Mesendoderm (in vitro differentiated cells): Measurements from ENCODE around the gene PPARGC1A.

ENCODE experiments used
- DNase-seq: peaks from one replicate; pipeline ENCODE4 v3.0.0; 2013
- H2AK5ac ChIP-seq: 2 replicates; pipeline ENCODE4 v1.6.1; 2013; ENCODE audit warnings: low read length, inconsistent platforms
- H2BK120ac ChIP-seq: 2 replicates; pipeline ENCODE4 v1.6.1; 2013; ENCODE audit warnings: low read depth, mild to moderate bottlenecking, low read length, moderate library complexity, mixed read lengths
- H2BK15ac ChIP-seq: replicated peaks from 2 replicates; pipeline ENCODE4 v1.6.1; 2013; ENCODE audit warnings: low read depth, mild to moderate bottlenecking, moderate library complexity
- H2BK5ac ChIP-seq: 2 replicates; pipeline ENCODE4 v1.6.1; 2013; ENCODE audit warnings: low read length, inconsistent platforms
- H3K18ac ChIP-seq: 2 replicates; pipeline ENCODE4 v1.6.1; 2013; ENCODE audit warnings: mild to moderate bottlenecking, low read length, mixed read lengths
- H3K23ac ChIP-seq: one replicate; pipeline ENCODE4 v1.6.1; 2013; ENCODE audit warnings: low read length
- H3K27ac ChIP-seq: 2 replicates; pipeline ENCODE4 v1.5.1; 2013; ENCODE audit warnings: low read depth, mild to moderate bottlenecking, inconsistent platforms, low read length, moderate library complexity
- H3K27me3 ChIP-seq: 2 replicates; pipeline ENCODE4 v1.6.1; 2013; ENCODE audit warnings: low read length, control low read depth, mild to moderate bottlenecking, inconsistent platforms; ENCODE audit not compliant: insufficient read depth, poor library complexity
- H3K36me3 ChIP-seq: 2 replicates; pipeline ENCODE4 v1.6.1; 2013; ENCODE audit warnings: low read length, inconsistent platforms; ENCODE audit not compliant: control insufficient read depth, insufficient read depth
- H3K4ac ChIP-seq: one replicate; pipeline ENCODE4 v1.6.1; 2013; ENCODE audit warnings: low read depth, mild to moderate bottlenecking, low read length, moderate library complexity
- H3K4me1 ChIP-seq: 2 replicates; pipeline ENCODE4 v1.6.1; 2013; ENCODE audit warnings: low read depth, low read length, inconsistent platforms; ENCODE audit not compliant: control insufficient read depth
- H3K4me2 ChIP-seq: 2 replicates; pipeline ENCODE4 v1.6.1; 2013; ENCODE audit warnings: low read length
- H3K4me3 ChIP-seq: 2 replicates; pipeline ENCODE4 v1.5.1; 2013; ENCODE audit warnings: mild to moderate bottlenecking, low read length
- H3K56ac ChIP-seq: one replicate; pipeline ENCODE4 v1.6.1; 2013; ENCODE audit warnings: low read length
- H3K79me1 ChIP-seq: 2 replicates; pipeline ENCODE4 v1.6.1; 2013; ENCODE audit warnings: low read length, inconsistent platforms
- H3K79me2 ChIP-seq: 2 replicates; pipeline ENCODE4 v1.6.1; 2013; ENCODE audit warnings: mild to moderate bottlenecking, low read length; ENCODE audit not compliant: control insufficient read depth, insufficient read depth
- H3K9ac ChIP-seq: 2 replicates; pipeline ENCODE4 v1.6.1; 2013; ENCODE audit warnings: low read length, inconsistent platforms
- H4K5ac ChIP-seq: one replicate; pipeline ENCODE4 v1.6.1; 2013; ENCODE audit warnings: low read length
- H4K8ac ChIP-seq: one replicate; pipeline ENCODE4 v1.6.1; 2013; ENCODE audit warnings: low read depth, mild to moderate bottlenecking, control low read depth, low read length, moderate library complexity
- WGBS: extraction: QIAGEN DNeasy Blood & Tissue Kit; methylation state at CpG from one replicate; pipeline ENCODE4 v1.1.7; 2013; ENCODE audit warnings: low lambda C conversion rate, missing lambda C conversion rate; ENCODE audit not compliant: insufficient coverage; ENCODE audit errors: extremely low coverage; 5-methylcytosine and 5-hydroxymethylcytosine counted together

PPARGC1A gene

DNA sequence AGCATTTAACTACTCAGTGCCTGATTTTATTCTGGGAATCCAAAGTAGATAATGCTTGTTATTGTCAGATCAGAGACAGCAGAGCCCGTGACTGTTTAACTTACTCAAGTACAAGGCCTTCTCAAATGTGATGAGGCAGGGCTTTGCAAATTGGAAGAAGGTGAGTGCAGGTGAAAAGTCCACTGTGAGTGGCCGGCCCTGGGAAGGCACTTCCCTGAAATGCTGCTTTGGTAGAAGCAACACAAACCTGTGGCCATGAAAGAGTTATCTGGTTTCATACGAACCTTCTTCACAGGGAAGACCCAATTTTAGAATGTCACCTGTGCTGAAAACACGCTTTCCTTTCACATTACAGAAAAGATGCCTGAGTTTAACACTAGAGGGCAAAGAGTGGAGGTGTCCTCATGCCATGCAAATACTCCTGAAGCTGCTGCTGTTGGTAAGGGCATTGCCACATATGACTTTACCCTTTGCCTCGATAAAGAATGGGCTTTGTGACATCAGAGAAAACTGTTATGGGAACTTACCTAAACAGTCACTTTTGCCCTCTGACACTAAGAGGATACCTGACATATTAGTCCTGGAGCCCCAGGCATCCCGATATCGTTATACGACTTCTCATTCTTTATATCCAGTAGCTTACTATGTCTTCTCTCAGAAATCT lies 8.0 kb downstream of the PPARGC1A start:
- no peak overlapping the region for H3K27ac ChIP-seq
- H2BK15ac ChIP-seq = no peak overlapping the region
- H3K4me3 ChIP-seq = no peak overlapping the region
- DNase-seq = no peak
- H2BK5ac ChIP-seq = no peak overlapping the region
- no peak overlapping the region for H4K8ac ChIP-seq
- no peak overlapping the region for H2AK5ac ChIP-seq
- no peak overlapping the region for H2BK120ac ChIP-seq
- H3K9ac ChIP-seq = no peak overlapping the region
- no peak overlapping the region for H3K4ac ChIP-seq
- no peaks in the 10 kb centered on the region for H3K79me2 ChIP-seq
- no peak overlapping the region for H3K4me2 ChIP-seq
- H3K4me1 ChIP-seq = peaks cover 17% of the 10 kb centered on the region
- no peak overlapping the region for H3K23ac ChIP-seq
- H3K27me3 ChIP-seq = no peaks in the 10 kb centered on the region
- WGBS = no CpG with 5 or more reads among the region's 8 CpGs
- H4K5ac ChIP-seq = no peak overlapping the region
- no peak overlapping the region for H3K56ac ChIP-seq
- no peak overlapping the region for H3K18ac ChIP-seq
- H3K79me1 ChIP-seq = no peaks in the 10 kb centered on the region
- H3K36me3 ChIP-seq = no peaks in the 10 kb centered on the region

DNA sequence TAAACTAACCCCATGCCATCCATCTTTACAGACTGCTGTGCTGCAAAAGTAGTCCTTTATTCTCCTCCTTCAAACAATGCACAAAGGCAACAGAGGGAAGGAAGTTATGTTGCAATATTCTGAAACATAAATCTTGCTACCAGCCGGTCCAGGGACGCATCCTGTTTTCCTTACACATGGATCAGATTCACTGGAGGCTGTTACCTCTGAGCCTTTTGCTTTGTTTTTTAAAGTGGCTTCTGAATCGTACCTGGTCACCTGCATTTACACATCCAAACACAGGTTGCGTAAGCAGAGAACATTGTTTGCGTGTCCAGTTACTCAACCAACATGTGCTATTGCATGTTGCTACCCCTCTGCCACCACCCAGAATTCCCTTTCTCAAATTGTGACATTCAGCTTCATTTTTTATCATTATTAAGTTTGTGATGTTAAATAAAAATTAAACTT lies 8.8 kb downstream of the PPARGC1A start:
- Histone ChIP-seq H4K5ac (no peak overlapping the region), H3K9ac (no peak overlapping the region), H3K4ac (no peak overlapping the region), H3K79me1 (no peaks in the 10 kb centered on the region), H3K4me3 (no peak overlapping the region), H3K4me2 (no peak overlapping the region), H2AK5ac (no peak overlapping the region), H2BK15ac (no peak overlapping the region), H4K8ac (no peak overlapping the region), H3K27me3 (no peaks in the 10 kb centered on the region), H3K23ac (no peak overlapping the region), H3K4me1 (peaks cover 17% of the 10 kb centered on the region), H3K18ac (peak overlapping the region; percentile 55), H3K56ac (no peak overlapping the region), H3K36me3 (no peaks in the 10 kb centered on the region), H2BK120ac (peak overlapping the region; percentile 78), H3K79me2 (no peaks in the 10 kb centered on the region), H2BK5ac (no peak overlapping the region), H3K27ac (no peak overlapping the region)
- no peak for DNase-seq
- WGBS = no CpG with 5 or more reads among the region's 5 CpGs

DNA sequence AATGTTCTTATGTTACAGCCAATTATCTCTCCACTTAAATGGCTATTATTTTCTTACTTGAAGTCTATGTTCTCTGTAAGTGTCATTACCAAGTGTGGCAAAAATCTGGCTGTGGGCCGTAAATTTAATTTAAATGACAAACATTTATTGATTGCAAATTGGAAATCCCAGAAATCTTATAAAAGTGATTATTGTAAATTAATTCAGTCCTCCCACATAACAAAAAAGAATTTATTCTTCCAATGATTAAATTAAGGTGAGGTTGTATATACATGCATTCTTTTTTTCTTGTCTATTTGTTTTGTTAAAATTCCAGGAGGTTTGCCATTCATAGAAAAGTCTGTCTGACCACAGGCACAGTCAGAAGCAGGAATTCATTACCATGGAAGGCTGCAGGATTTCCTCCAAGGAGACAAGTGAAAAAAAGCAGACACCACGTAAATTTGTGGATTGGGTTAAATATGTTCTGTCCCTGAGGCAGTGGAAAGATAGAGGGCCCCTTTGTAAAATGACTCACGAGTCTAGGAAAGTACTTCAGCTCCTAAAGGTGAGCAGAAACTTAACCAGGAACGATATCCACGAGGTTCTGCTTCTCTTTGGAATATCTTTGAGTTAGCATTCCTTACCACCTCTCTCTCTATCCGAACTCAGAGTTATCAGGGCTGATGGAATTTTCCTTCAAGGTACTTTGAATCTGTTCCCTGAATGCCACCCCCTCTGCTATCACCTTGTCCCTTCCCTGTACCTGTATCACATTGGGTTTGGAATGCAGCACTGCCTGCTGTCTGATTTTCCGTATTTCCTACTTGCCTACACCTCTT lies 10.7 kb downstream of the PPARGC1A start:
- no peak overlapping the region for H2AK5ac ChIP-seq
- H3K4me2 ChIP-seq = no peak overlapping the region
- no peaks in the 10 kb centered on the region for H3K36me3 ChIP-seq
- H3K79me2 ChIP-seq = no peaks in the 10 kb centered on the region
- H2BK5ac ChIP-seq = peak overlapping the region; percentile 52
- H3K4me1 ChIP-seq = peaks cover 19% of the 10 kb centered on the region
- peak overlapping the region; percentile 74 for H3K27ac ChIP-seq
- H3K4me3 ChIP-seq = no peak overlapping the region
- no peak overlapping the region for H4K5ac ChIP-seq
- H4K8ac ChIP-seq = no peak overlapping the region
- no peak overlapping the region for H3K4ac ChIP-seq
- no peak overlapping the region for H3K23ac ChIP-seq
- peak overlapping the region; percentile 38 for H2BK120ac ChIP-seq
- peak overlapping the region; percentile 5 for H3K9ac ChIP-seq
- no CpG with 5 or more reads among the region's 7 CpGs for WGBS
- peak; percentile 94 for DNase-seq
- H3K27me3 ChIP-seq = no peaks in the 10 kb centered on the region
- peak overlapping the region; percentile 54 for H3K56ac ChIP-seq
- no peaks in the 10 kb centered on the region for H3K79me1 ChIP-seq
- H2BK15ac ChIP-seq = no peak overlapping the region
- peak overlapping the region; percentile 90 for H3K18ac ChIP-seq

DNA sequence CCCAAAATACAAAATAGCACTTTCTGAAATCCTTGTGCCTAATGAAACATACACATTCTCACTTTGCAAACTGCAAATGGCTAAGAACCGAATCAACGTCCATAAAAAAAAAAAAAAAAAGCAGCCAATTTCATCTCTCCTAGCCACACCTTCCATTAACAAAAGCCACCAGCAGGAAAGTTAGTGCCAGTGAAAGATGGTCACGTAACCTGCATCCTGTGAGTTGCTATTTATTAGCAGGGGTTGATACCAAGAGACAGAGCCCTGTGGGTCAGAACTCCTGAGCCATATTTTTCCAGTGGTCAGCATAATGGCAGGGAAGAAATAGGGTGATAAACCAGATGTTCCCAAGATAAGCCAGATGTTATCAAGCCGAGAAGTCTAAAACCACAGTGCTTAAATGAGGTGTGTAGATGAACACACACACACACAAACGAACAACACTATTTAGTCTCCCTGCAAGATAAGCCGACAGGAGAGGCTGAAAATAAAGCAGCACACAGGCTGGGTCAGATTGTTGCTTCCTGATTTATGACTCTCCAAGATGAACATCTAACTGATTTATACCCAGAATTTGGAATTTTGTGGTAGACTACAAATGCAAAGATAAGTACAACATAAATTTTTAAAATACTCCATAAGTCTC lies 11.5 kb downstream of the PPARGC1A start:
- H3K4me3 ChIP-seq = no peak overlapping the region
- peak overlapping the region; percentile 70 for H3K4ac ChIP-seq
- no peak overlapping the region for H2BK15ac ChIP-seq
- H3K27me3 ChIP-seq = no peaks in the 10 kb centered on the region
- H3K36me3 ChIP-seq = no peaks in the 10 kb centered on the region
- H4K5ac ChIP-seq = peak overlapping the region; percentile 35
- peak overlapping the region; percentile 36 for H2BK120ac ChIP-seq
- H2BK5ac ChIP-seq = peak overlapping the region; percentile 33
- peaks cover 19% of the 10 kb centered on the region for H3K4me1 ChIP-seq
- no peak overlapping the region for H3K9ac ChIP-seq
- no peak overlapping the region for H4K8ac ChIP-seq
- H2AK5ac ChIP-seq = no peak overlapping the region
- DNase-seq = peak; percentile 62
- H3K79me1 ChIP-seq = no peaks in the 10 kb centered on the region
- WGBS = no CpG with 5 or more reads among the region's 6 CpGs
- H3K18ac ChIP-seq = peak overlapping the region; percentile 90
- peak overlapping the region; percentile 50 for H3K27ac ChIP-seq
- no peak overlapping the region for H3K4me2 ChIP-seq
- H3K79me2 ChIP-seq = no peaks in the 10 kb centered on the region
- H3K56ac ChIP-seq = peak overlapping the region; percentile 51
- no peak overlapping the region for H3K23ac ChIP-seq

DNA sequence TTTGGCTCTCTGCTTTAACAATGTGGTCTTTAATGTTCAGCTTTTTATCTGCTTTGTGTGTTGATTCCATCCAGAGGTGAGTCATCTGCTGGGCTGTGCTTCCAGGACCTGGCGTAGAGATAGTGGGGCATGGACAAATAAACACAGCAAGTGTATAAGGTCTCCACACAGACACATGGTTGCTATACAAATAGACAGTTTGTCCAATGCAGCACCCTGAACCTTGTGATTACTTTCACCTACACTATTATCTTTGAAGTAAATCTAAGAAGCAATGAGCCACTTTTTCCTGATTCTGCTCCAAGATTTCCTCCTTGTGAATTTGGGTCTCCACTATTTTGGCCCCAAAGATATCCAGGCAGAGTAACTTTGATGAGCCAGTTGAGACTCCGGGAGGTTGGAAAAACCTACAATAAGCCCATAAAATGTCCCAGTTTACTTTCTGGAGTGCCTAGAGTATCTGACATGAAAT lies 12.1 kb downstream of the PPARGC1A start:
- no peak overlapping the region for H3K4ac ChIP-seq
- no peak overlapping the region for H3K9ac ChIP-seq
- no peak overlapping the region for H4K5ac ChIP-seq
- H2BK5ac ChIP-seq = no peak overlapping the region
- H3K27ac ChIP-seq = no peak overlapping the region
- no CpG with 5 or more reads among the region's 2 CpGs for WGBS
- H3K4me1 ChIP-seq = peaks cover 19% of the 10 kb centered on the region
- H3K18ac ChIP-seq = peak overlapping the region; percentile 82
- no peak overlapping the region for H3K56ac ChIP-seq
- H3K4me3 ChIP-seq = no peak overlapping the region
- DNase-seq = peak; percentile 57
- no peaks in the 10 kb centered on the region for H3K79me2 ChIP-seq
- H3K4me2 ChIP-seq = no peak overlapping the region
- H2BK120ac ChIP-seq = no peak overlapping the region
- no peaks in the 10 kb centered on the region for H3K36me3 ChIP-seq
- H3K27me3 ChIP-seq = no peaks in the 10 kb centered on the region
- H3K23ac ChIP-seq = no peak overlapping the region
- no peaks in the 10 kb centered on the region for H3K79me1 ChIP-seq
- H4K8ac ChIP-seq = no peak overlapping the region
- no peak overlapping the region for H2AK5ac ChIP-seq
- no peak overlapping the region for H2BK15ac ChIP-seq
